HG02973 (cell line): ENCODE results near the gene PSME1.
"Not testable (repeated sequence)": the region's sequence is repeated elsewhere in the genome, so short reads cannot be mapped to it uniquely, and the experiment has no call there.

Source experiments
- ATAC-seq: cut with Tn5 transposase; IDR thresholded peaks from one replicate; pipeline ENCODE4 v1.9.1; 2021; ENCODE audit warnings: moderate library complexity; ENCODE audit not compliant: unreplicated experiment

The PSME1 gene

DNA sequence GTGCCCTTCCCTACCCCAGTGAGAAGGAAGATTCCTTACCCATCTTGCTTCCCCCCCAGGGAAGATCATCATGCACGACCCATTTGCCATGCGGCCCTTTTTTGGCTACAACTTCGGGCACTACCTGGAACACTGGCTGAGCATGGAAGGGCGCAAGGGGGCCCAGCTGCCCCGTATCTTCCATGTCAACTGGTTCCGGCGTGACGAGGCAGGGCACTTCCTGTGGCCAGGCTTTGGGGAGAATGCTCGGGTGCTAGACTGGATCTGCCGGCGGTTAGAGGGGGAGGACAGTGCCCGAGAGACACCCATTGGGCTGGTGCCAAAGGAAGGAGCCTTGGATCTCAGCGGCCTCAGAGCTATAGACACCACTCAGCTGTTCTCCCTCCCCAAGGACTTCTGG is 32.5 kb upstream of the PSME1 start:
- ATAC-seq = no peak

DNA sequence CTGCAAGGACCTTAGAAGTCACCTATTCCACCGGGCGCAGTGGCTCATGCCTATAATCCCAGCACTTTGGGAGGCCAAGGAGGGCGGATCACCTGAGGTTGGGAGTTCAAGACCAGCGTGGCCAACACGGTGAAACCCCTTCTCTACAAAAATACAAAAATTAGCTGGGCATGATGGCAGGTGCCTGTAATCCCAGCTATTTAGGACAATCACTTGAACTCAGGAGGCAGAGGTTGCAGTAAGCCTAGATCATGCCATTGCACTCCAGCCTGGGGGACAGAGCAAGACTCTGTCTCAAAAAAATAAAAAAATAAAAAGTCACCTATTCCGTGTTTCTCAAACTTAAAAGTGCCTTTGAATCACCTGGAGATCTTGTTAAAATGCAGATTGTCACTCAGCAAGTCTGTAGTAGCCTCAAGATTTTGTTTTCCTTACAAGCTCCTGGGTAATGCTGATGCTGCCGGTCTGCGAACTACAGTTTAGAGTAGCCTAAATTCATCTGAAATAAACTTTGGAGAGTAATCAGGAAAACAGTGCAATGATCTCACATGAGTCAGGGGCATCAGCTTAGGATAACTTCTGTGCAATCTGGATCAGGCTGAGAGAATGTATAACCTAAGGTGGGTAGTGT is 30.3 kb upstream of the PSME1 start:
- ATAC-seq = not testable (repeated sequence)

DNA sequence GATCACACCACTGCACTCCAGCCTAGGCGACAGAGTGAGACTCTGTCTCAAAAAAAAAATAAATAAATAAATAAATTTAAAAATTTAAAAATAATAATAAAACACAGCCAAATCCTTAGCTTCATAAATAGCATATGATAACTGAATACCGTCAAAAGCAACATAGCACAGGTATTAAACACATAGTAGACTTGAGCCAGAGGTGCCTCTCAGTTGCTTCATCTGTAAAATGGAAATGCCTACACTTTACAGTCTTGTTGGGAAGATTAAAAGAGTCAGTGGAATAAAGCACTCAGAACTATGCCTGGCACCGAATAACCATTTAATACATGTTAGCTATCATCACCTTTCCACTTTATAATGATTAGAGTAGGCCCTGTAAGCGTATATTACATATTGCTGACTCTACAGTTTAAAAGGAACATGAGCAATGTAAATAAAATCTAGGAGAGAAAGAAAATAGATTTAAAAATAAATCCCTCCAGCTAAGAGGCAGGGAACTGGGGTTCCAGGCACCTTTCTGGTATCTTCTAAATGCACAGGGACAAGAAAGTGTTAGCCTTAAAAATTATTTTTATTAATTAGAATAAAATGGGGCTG is 29.2 kb upstream of the PSME1 start:
- ATAC-seq = no peak

DNA sequence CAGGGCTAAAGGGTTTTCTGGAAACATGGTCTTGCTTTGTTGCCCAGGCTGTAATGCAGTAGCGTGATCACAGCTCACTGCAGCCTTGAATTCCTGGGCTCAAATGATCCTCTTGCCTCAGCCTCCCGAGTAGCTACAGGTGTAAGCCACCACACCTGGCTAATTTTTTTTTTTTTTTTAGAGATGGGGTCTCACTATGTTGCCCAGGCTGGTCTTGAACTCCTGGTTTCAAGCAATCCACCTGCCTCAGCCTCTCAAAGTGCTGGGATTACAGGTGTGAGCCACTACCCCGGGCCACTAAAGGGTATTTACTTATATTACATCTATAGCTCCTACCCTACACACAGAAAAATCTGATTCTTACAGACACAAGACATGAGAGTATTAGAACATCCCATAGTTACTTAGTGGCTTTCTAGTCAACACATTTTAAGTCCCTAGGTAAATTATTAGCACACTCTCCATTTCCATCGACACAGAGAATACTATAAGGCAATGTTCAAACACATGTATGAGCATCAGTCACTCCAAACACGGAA is 27.6 kb upstream of the PSME1 start:
- ATAC-seq = no peak

- no peak for ATAC-seq
Observed at GRCh38 chr14:24110060-24110459, 25.9 kb upstream of the PSME1 start.

DNA sequence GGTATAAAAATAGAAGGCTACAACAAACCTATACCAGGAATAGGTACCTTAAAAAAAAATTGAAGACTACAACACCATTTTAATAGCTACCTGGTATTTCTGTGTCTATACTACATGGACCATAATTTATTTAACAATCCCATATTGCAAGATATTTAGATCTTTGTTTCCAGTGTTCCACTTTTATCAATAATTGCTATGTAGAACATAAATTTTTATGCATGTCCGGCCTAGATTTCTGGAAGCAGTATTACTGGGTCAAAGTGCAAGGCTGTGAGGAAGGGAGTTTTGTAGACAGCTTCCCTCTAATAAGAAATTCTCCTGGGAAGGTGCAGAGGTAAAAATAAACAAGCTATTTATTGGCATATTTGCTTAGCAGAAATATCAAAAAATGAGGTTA is 25.5 kb upstream of the PSME1 start:
- no peak for ATAC-seq

- no peak for ATAC-seq
Observed at GRCh38 chr14:24113379-24113800, 22.6 kb upstream of the PSME1 start.

DNA sequence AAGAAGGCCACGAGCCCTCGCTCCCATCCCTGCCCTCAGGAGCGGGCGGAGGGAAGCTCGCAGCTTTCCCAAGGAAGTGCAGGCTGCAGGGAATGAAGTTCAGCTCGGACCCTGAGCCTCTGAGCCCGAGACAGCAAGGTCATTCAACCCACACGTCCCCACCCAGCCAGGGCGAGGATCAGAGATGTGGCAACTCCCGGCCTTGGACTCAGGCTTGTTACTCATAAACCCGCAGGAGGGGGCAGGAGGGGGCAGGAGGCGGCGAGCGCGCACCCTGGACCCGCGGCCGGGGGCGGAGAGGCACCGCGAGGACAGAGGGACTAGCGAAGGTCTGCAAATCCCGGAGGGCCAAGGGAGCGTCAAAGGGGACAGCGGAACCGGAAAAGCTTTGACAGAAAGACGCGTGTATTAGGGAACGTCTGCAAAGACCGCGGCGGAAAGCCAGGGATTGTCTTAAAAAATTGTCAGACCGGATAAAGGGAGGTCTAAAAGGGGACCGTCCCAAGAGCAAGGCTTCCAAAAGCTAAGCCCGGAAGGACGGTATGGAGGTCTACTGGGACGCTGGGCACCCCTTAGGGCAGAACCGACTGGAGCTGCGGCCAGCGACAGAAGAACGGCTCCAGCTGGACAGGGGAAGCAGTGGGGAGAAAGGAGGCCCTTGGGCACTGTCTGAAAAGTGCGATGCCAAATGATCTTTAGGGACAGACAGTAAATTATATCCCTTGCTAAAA is 22.0 kb upstream of the PSME1 start:
- peak; percentile 20 for ATAC-seq

GRCh38 chr14:24114532-24115421 is 21.2 kb upstream of the PSME1 start, which contains the start of the genes DCAF11 and NRL:
TSS of gene DCAF11 (plus strand) at chr14:24114777. CDS start at chr14:24115595, 818 bp downstream.
TSS of gene NRL (minus strand) at chr14:24114949. CDS start at chr14:24082848, 32,101 bp downstream.
- ATAC-seq = peak; percentile 79

DNA sequence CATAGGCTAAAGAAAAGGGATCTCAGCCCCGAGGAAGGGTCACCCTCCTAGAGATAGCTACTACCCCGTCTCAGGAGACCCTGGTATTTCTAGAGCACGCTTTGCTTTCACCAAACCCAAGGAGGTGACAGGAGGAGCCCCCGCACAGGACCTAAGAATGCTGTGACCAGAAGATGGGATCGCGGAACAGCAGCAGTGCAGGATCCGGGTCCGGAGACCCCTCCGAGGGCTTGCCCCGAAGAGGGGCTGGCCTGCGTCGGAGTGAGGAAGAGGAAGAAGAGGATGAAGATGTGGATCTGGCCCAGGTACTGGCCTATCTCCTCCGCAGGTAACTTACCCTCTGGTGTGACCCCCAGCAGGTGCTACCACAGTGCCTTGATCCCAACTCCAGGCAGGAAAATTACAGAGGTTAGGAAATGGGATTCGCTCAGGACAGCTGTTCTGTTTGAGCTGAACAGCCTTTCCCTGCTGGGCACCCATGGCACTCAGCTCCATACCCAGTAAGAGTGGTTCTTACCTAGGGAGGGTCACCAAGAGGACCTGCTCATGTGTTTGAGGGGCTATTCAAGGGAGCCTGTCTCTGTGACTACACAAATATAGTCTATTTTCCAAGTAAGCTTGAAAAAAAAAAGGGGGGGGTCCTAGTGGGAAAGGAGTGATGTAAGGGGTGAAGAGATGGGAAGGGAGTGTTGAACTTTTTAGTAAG is 20.4 kb upstream of the PSME1 start:
- no peak for ATAC-seq

- no peak for ATAC-seq
Observed at GRCh38 chr14:24116128-24116814, 19.7 kb upstream of the PSME1 start.

GRCh38 chr14:24117179-24117578 is 18.8 kb upstream of the PSME1 start:
- ATAC-seq = no peak

- ATAC-seq = no peak
Observed at GRCh38 chr14:24119691-24120090, 16.3 kb upstream of the PSME1 start.

DNA sequence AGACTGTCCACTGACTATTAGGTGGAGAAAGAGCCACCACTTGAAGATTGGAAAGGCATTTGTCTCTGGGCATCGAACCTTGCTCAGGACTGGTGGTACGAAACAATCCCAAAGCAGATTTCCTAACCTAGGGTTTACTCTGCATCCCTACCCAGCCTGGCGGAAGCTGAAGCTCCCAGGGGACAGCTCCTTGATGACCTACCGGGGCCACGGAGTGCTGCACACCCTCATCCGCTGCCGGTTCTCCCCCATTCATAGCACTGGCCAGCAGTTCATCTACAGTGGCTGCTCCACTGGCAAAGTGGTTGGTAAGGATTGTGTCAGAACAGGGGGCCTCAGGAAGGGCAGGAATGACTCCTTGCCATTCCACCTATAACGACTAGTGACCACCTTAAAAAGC is 14.8 kb upstream of the PSME1 start:
- ATAC-seq = no peak

GRCh38 chr14:24122416-24122815 is 13.6 kb upstream of the PSME1 start:
- ATAC-seq = no peak

GRCh38 chr14:24122898-24123297 is 13.1 kb upstream of the PSME1 start:
- ATAC-seq = no peak

DNA sequence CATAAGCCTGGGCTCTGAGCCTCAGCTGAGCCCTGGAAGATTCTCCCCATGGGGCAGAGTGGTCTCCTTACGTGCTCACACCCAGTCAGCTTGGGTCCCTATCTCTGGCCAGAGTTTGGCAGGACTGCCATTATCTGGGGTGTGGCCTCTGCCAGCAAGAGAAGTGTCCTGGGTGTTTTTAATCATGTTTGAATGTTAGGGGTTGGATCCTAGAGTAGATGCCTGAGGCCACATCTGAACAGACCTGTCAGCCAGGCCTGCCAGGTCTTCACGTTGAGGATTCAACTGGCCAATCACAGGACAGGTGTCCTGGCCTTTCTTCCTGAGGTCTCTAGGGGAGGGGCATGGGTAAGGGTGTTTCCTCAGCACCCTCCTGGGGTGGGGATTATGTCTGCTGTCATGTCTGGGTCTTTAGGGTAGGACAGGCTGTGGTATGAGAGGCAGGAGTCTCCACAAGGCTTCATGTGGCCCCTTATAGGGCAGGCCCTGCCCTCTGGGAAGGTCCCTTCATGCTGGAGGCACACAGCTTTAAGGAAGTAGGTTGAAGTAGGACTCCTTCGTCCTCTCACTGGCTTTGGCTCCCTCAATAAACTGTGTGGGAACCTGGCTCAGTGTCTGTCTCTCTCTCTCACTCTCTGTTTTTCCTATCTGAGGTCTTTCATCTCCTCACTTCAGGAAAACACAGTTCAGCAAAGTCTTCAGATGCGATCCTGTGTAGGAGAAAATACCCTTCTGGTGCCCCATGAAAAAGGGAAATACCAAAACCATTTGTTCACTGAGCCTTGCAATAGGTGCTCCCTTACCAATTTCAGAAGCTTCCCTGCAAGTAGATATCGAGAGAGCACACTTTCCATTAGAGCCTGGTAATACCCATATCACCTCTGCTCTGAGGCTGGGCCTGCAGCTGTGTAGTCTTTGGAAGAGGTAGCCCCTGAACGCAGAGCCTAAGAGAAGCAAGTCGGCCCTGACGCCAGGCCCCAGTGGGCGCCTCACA is 12.3 kb upstream of the PSME1 start:
- peak; percentile 54 for ATAC-seq

- no peak for ATAC-seq
Observed at GRCh38 chr14:24126939-24127338, 9.1 kb upstream of the PSME1 start.
